OCI-LY3 (cell line): ENCODE measurements around the gene SMYD3.

Experiments used
- H2AFZ ChIP-seq: fragments of 200-600, 300-600 bp; shearing (Covaris generic); 2 replicates; pipeline ENCODE4 v1.6.0; 2014; ENCODE audit warnings: antibody characterized with exemption, low read depth, low read length
- H3K27ac ChIP-seq: fragments of 200-600, 300-600 bp; sonication (generic); 2 replicates; pipeline ENCODE4 v1.5.1; 2014; ENCODE audit warnings: mild to moderate bottlenecking, low read length, moderate library complexity, mixed read lengths
- H3K27me3 ChIP-seq: fragments of 200-600, 300-600 bp; sonication (generic); 2 replicates; pipeline ENCODE4 v1.6.1; 2014; ENCODE audit warnings: low read depth, low read length, mixed read lengths
- H3K36me3 ChIP-seq: fragments of 200-600, 300-600 bp; sonication (generic); replicated peaks from 2 replicates; pipeline ENCODE3; 2014; ENCODE audit warnings: low read depth, low read length, mixed read lengths
- H3K4me1 ChIP-seq: fragments of 300-600, 200-600 bp; sonication (generic); 2 replicates; pipeline ENCODE4 v1.6.1; 2014; ENCODE audit warnings: low read length, mixed read lengths
- H3K4me2 ChIP-seq: fragments of 200-600, 300-600 bp; sonication (generic); 2 replicates; pipeline ENCODE4 v1.6.1; 2014; ENCODE audit warnings: low read length, mixed read lengths
- H3K4me3 ChIP-seq: fragments of 300-600, 200-600 bp; sonication (generic); 2 replicates; pipeline ENCODE4 v1.5.1; 2014; ENCODE audit warnings: antibody characterized with exemption, mild to moderate bottlenecking, low read length, moderate library complexity
- H3K79me2 ChIP-seq: fragments of 300-600, 200-600 bp; shearing (Covaris generic); 2 replicates; pipeline ENCODE4 v1.6.1; 2014; ENCODE audit warnings: mild to moderate bottlenecking, low read length, mixed read lengths
- H3K9ac ChIP-seq: fragments of 300-600, 200-600 bp; shearing (Covaris generic); 2 replicates; pipeline ENCODE4 v1.6.0; 2014; ENCODE audit warnings: mild to moderate bottlenecking, low read length, moderate library complexity
- H3K9me3 ChIP-seq: fragments of 200-600, 300-600 bp; shearing (Covaris generic); 2 replicates; pipeline ENCODE4 v1.6.1; 2014; ENCODE audit warnings: low read length, mixed read lengths; ENCODE audit not compliant: insufficient read depth
- H4K20me1 ChIP-seq: fragments of 200-600, 300-600 bp; sonication (generic); 2 replicates; pipeline ENCODE4 v1.6.1; 2016; ENCODE audit warnings: low read length, mixed read lengths; ENCODE audit not compliant: insufficient read depth
- EZH2phosphoT487 ChIP-seq: fragments of 200-600 bp; shearing (Covaris generic); IDR thresholded peaks from 2 replicates; pipeline ENCODE4 v1.6.1; 2018; ENCODE audit warnings: antibody characterized with exemption, mixed run types, low read depth
- TF ChIP-seq, protein P1 (sequence below): fragments of 200-600, 300-600 bp; sonication (generic); IDR thresholded peaks from 2 replicates; pipeline ENCODE4 v1.5.1; 2014; ENCODE audit warnings: antibody characterized with exemption, low read length, low read depth

Gene SMYD3

DNA sequence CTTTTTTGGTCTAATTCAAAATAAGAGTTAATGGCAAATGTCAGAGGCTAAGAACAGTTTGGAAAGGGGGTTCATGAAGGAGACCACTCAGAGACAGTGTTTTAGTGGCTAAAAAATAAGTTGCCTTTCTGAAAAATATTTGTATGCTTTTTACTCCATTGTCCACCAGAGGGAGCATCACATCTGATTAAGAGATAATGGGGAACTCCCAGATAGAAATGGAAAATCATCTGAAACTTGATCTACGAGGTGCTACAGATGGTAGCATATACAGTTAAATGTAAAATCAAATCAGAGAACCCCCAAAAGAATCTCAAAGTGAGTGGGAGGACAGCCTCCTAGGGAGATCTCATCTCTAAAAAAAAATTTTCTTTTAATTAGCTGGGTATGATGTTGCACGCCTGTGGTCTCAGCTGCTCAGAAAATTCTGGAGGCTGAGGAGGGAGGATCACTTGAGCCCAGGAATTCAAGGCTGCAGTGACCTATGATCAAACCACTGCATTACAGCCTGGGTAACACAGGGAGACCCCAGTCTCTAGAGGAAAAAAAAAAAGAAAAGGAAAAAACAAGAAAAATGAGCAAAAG is 9.7 kb downstream of the SMYD3 start:
- Histone ChIP-seq H3K27me3 (no peaks in the 10 kb centered on the region), H3K79me2 (no peaks in the 10 kb centered on the region; the same call in 1 of the 2 replicates), H4K20me1 (no peaks in the 10 kb centered on the region), H3K36me3 (peaks cover 2% of the 10 kb centered on the region), H3K4me2 (peak overlapping the region; percentile 46), H3K27ac (no peak overlapping the region), H3K9me3 (no peaks in the 10 kb centered on the region), H3K9ac (no peak overlapping the region), H3K4me1 (peaks cover 5% of the 10 kb centered on the region), H3K4me3 (no peak overlapping the region), H2AFZ (no peak overlapping the region)
- TF ChIP-seq, protein P1, sequence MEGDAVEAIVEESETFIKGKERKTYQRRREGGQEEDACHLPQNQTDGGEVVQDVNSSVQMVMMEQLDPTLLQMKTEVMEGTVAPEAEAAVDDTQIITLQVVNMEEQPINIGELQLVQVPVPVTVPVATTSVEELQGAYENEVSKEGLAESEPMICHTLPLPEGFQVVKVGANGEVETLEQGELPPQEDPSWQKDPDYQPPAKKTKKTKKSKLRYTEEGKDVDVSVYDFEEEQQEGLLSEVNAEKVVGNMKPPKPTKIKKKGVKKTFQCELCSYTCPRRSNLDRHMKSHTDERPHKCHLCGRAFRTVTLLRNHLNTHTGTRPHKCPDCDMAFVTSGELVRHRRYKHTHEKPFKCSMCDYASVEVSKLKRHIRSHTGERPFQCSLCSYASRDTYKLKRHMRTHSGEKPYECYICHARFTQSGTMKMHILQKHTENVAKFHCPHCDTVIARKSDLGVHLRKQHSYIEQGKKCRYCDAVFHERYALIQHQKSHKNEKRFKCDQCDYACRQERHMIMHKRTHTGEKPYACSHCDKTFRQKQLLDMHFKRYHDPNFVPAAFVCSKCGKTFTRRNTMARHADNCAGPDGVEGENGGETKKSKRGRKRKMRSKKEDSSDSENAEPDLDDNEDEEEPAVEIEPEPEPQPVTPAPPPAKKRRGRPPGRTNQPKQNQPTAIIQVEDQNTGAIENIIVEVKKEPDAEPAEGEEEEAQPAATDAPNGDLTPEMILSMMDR: peak; percentile 89
- TF ChIP-seq EZH2phosphoT487: no peak

GRCh38 chr1:246492611-246493245 is 14.4 kb downstream of the SMYD3 start:
- Histone ChIP-seq H4K20me1 (no peaks in the 10 kb centered on the region), H3K79me2 (peaks cover 7% of the 10 kb centered on the region), H3K27ac (no peak overlapping the region)

DNA sequence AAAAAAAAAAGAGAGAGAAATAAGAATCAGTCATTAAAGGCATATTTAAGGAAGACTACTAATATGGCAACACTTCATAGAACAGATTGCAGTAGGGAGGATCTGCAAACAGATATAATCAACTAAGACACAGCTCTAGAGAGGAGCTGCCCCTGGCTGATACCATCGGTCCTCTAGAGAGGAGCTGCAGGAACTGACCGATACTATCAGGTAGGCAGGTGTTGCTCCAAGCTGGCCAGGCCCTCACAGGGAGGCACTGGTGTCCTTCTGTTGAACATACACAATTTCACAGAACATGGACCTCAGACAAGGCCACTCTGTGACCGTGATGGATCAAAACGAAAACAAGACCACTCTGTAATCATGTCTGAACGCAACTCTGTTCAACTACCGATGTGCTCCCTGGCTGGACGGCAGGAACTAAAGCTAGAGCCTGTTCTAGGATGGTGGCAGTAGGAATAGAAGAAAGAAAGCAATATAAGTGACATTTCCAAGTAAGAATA is 15.5 kb downstream of the SMYD3 start:
- no peaks in the 10 kb centered on the region for H3K27me3 ChIP-seq
- no peaks in the 10 kb centered on the region for H3K36me3 ChIP-seq
- TF ChIP-seq EZH2phosphoT487: no peak
- TF ChIP-seq, protein P1: no peak
- H4K20me1 ChIP-seq: no peaks in the 10 kb centered on the region
- H3K79me2 ChIP-seq: peaks cover 7% of the 10 kb centered on the region
- no peaks in the 10 kb centered on the region for H3K9me3 ChIP-seq
- H3K27ac ChIP-seq: no peak overlapping the region
- no peak overlapping the region for H3K4me3 ChIP-seq
- no peaks in the 10 kb centered on the region for H3K4me1 ChIP-seq
- no peak overlapping the region for H3K9ac ChIP-seq
- H3K4me2 ChIP-seq: no peak overlapping the region
- no peak overlapping the region for H2AFZ ChIP-seq

More at GRCh38 chr1:246492611-246493245, 14.4 kb downstream of the SMYD3 start:
- H3K9me3 ChIP-seq: no peaks in the 10 kb centered on the region
- peaks cover 4% of the 10 kb centered on the region for H3K4me1 ChIP-seq
- no peak overlapping the region for H2AFZ ChIP-seq
- no peak overlapping the region for H3K4me3 ChIP-seq
- no peaks in the 10 kb centered on the region for H3K27me3 ChIP-seq
- H3K4me2 ChIP-seq: no peak overlapping the region
- H3K36me3 ChIP-seq: no peaks in the 10 kb centered on the region
- TF ChIP-seq, protein P1: peak; percentile 83
- TF ChIP-seq EZH2phosphoT487: no peak
- no peak overlapping the region for H3K9ac ChIP-seq

GRCh38 chr1:246488674-246489073 is 18.4 kb downstream of the SMYD3 start:
- H3K9me3 ChIP-seq: no peaks in the 10 kb centered on the region
- peaks cover 1% of the 10 kb centered on the region for H3K4me1 ChIP-seq
- no peak overlapping the region for H3K4me2 ChIP-seq
- H3K27me3 ChIP-seq: no peaks in the 10 kb centered on the region
- H3K9ac ChIP-seq: no peak overlapping the region
- no peak overlapping the region for H3K27ac ChIP-seq
- H3K79me2 ChIP-seq: peaks cover 7% of the 10 kb centered on the region
- no peaks in the 10 kb centered on the region for H4K20me1 ChIP-seq
- H3K4me3 ChIP-seq: no peak overlapping the region
- no peak overlapping the region for H2AFZ ChIP-seq
- H3K36me3 ChIP-seq: no peaks in the 10 kb centered on the region
- TF ChIP-seq EZH2phosphoT487: no peak
- TF ChIP-seq, protein P1: no peak
